ENCODE measurements around the gene PRPS1.
"Not testable (repeated sequence)": the region's sequence is repeated elsewhere in the genome, so short reads cannot be mapped to it uniquely, and the experiment has no call there.

The PRPS1 gene

GRCh38 chrX:107627838-107628661, at the start of gene PRPS1:
Gene PRPS1 (plus strand): TSS chrX:107628510. CDS start chrX:107628629, 119 bp downstream.
- no peak for DNase-seq

DNA sequence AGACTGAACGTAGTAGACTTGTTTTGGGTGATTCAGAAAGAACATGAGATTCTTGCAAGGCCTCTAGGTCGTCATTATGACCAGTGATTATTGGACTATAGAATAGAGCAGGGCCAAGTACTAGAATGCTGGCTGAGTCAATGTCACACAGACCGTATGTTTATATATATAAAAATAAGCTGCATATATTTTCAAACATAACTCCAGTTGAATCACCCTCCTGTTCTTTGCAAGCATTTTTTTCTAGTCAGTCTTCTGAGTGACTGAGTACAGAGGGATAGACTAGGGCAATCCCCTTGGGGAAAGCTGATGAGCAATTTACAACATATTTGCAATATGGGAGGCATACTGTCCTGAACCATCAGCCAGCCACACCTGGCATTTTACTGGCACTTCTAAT, 48.4 kb upstream of the PRPS1 start:
- no peak for DNase-seq

GRCh38 chrX:107581923-107582322, 46.4 kb upstream of the PRPS1 start:
- no peak for DNase-seq

GRCh38 chrX:107589243-107589642, 39.1 kb upstream of the PRPS1 start:
- no peak for DNase-seq

- DNase-seq, result no peak
Observed at GRCh38 chrX:107596651-107597050, 31.7 kb upstream of the PRPS1 start.

- no peak for DNase-seq
Observed at GRCh38 chrX:107597264-107597663, 31.0 kb upstream of the PRPS1 start.

GRCh38 chrX:107597791-107598190, 30.5 kb upstream of the PRPS1 start:
- DNase-seq, result no peak

DNA sequence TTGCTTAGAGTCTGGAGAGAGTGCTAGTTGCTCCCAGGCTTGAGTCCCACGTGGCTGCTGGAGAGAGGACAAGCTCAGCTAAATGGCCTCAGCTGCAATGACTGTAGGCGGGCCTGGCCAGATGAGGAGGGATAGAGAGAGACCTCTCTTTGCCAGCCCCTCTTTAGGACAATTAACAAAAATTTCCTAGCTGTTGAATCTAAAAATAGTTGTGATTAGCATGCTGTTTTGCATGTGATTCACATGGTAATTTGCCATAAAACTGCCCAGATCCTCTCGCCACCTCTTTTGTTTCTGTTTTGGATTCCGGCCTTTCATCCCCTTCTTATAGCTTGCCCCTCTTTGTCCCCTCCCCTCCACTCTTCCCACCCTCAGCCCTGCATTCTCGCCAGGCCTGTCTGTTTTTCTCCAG, 28.9 kb upstream of the PRPS1 start:
- no peak for DNase-seq

DNA sequence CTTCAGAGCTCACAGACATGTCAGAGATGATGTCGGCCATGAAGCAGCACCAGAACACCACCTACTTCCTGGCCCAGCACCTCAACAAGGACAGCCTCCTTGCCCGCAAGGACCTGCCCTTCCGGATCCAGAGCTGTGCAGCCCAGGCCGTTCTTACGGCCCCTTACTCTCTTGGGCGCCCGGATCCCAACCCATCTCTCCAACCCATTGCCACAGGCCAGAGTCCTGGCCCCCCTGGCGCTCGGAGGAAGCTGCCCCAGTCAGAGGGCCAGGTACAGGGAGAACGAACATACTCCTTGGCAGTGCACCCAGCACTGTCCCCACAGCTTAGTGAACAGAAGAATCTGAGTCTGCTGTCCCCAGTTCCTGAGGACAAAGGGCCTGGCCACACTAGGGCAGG, 27.9 kb upstream of the PRPS1 start:
- DNase-seq, result no peak

GRCh38 chrX:107601326-107601725, 27.0 kb upstream of the PRPS1 start:
- DNase-seq, result no peak

DNA sequence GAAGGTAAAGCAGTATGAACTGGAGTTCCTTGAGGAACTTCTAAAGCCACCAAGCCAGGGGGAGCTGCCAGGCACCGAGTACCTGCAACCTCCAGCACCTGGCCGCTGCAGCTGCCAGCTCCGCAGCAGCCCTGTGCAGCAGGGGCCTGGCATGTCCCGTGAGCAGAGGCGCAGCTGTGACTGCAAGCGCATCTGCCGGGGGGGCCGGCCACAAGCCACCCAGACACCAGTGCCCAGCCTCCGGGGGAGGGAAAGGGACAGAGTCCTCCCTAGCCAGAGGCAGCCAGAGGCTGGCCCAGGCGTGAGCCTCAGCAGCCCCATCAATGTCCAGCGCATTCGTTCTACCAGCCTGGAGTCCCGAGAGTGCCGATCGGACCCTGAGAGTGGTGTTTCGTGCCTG, 26.6 kb upstream of the PRPS1 start:
- DNase-seq, result no peak

DNA sequence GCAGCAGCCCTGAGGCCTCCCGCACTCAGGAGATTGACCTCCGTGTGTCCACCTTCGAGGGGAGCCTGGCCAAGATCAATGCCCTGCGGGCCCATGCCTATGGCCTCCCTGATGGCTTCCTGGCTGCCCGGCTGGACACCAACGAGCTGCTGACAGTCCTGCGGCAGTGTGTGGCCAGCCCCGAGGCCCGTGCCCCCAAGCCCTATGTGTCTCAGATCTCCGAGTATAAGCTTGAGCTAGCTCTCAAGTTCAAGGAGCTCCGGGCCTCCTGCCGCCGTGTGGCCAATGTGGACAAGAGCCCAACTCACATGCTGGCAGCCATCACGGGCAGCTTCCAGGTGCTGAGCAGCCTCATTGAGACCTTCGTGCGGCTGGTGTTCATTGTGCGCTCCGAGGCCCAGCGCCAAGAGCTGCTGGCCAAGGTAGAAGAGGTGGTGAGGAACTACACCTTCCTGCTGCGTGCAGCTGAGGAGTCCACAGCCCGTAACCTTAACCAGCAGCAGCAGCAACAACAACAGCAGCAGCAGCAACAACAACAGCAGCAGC, 25.5 kb upstream of the PRPS1 start:
- DNase-seq, result no peak

GRCh38 chrX:107603429-107604159, 24.7 kb upstream of the PRPS1 start:
- no peak for DNase-seq

- not testable (repeated sequence) for DNase-seq
Observed at GRCh38 chrX:107609061-107609460, 19.2 kb upstream of the PRPS1 start.

DNA sequence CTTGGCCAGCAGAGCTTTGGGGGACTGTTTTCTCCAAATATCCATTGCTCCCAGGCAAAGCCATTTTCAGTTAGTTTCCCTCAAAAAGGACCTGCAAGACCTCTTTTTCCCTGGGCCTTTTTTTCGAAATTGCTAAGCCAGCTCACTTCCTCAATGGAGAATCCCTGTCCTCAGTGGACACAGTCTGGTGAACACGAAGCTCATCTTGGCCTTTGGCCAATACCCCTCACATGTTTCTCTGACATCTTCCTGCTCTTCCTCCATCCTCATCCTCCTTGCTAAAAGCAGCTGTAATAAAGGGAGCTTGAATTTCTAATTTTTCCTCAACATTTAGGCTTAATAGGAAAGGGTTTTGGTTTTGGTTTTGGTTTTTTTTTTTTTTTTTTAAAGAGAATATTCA, 17.6 kb upstream of the PRPS1 start:
- no peak for DNase-seq

DNA sequence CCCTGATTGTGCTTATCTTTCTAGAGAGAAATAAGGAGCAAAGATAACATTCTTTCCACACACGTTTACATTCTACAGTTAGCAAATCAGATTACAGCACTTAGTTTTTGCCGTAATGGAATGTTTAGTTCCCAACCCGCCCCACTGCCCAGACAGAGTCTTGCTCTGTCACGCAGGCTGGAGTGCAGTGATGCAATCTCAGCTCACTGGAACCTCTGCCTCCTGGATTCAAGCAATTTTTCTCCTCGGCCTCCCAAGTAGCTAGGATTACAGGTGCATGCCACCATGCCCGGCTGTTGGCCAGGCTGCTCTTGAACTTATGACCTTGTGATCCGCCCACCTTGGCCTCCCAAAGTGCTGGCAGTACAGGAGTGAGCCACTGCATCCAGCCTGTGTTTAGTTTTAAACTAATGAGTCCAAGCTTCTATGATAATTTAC, 8.4 kb upstream of the PRPS1 start:
- no peak for DNase-seq

- no peak for DNase-seq
Observed at GRCh38 chrX:107624893-107625292, 3.4 kb upstream of the PRPS1 start.

- DNase-seq, result no peak
Observed at GRCh38 chrX:107625739-107626138, 2.6 kb upstream of the PRPS1 start.

GRCh38 chrX:107626481-107626880, 1.8 kb upstream of the PRPS1 start:
- no peak for DNase-seq

GRCh38 chrX:107626916-107627315, 1.4 kb upstream of the PRPS1 start:
- DNase-seq, result no peak

- no peak for DNase-seq
Observed at GRCh38 chrX:107628662-107629539, 591 bp downstream of the PRPS1 start.

GRCh38 chrX:107629540-107629909, 1.2 kb downstream of the PRPS1 start:
- DNase-seq, result no peak
